Epidermal melanocyte (primary cell): ENCODE results near the gene RFTN2.
A peak's percentile ranks its signal among the peaks of the same experiment; 100 is the strongest.
"Not testable (repeated sequence)": the region's sequence is repeated elsewhere in the genome, so short reads cannot be mapped to it uniquely, and the experiment has no call there.

Source experiments
- DNase-seq: peaks from one replicate; pipeline ENCODE4 v3.0.0; 2011; ENCODE audit warnings: low spot score; ENCODE audit not compliant: insufficient read length

RFTN2 gene

DNA sequence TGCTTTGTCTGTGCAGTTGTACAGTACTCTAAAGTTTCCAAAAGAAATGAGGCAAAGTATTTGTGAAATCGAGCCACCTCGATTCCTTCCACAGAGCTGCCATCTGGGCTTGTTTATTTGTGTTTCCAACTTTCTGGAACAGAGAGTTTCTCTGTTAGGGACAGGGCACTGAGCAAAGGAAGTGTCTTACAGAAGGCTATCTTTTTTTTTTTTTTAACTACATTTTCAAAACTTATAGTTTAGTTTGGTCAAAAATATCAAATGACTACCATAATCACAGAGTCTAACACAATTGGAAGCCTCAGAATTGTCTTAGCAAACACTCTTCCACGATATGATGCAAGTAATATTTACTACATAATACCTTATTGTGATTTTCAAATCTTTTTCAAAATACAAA lies 796 bp downstream of the RFTN2 start:
- peak; percentile 19 for DNase-seq

DNA sequence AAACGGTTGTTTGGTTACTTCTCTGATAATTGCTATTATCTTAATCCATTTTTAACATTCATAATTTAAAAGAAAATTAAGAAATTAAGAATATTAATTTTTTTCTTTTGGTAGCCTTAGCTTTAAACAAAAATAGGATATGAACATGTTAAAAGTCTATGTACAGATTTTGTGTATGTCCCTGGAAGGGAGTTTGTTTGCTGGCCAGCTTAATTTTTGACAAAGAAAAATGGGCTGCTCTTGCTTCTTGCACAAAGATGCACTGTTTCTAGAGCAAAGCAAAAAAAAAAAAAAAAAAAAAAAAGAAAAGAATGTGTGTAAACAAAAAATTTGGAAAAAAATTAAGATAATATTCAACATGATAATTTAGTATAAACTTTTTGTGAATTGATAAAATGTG lies 1.3 kb downstream of the RFTN2 start:
- DNase-seq, result peak; percentile 37

DNA sequence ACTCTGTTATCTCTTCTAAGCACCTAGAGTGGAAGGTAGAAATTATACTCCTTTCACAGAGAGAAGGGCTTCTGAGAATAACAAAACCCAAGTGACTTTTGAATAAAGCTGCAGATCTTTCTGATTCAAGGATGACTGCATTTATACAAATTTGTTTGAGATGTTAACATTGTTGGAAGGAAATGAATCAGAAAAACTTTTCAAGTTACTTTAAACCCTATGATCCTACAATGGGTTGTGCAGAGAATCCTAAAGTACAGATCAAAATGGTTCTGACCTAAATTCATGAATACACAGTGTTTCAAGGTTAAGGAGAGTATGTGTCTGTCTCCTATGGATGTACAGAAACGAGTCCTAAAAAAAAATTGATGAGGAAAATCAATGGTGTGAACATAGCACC lies 1.8 kb downstream of the RFTN2 start:
- no peak for DNase-seq

DNA sequence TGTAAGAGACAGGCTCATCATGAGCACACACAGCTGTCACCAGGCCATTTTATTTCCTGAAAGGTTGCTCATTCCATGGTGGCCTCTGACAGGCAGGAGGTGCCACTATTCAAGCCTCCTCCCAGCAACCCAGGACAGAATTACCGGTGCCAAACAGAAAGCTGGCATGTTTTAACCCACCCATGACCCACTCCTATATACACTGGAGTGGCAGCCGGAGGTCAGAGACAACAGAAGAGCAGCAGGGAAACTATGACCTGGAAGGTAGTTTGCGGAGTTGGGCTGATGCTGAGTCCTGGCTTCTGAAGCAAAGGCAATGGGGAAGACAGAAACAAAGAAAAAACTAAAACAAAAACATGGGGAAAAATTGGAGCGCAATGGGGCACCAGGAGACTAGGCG lies 2.3 kb downstream of the RFTN2 start:
- DNase-seq, result no peak

DNA sequence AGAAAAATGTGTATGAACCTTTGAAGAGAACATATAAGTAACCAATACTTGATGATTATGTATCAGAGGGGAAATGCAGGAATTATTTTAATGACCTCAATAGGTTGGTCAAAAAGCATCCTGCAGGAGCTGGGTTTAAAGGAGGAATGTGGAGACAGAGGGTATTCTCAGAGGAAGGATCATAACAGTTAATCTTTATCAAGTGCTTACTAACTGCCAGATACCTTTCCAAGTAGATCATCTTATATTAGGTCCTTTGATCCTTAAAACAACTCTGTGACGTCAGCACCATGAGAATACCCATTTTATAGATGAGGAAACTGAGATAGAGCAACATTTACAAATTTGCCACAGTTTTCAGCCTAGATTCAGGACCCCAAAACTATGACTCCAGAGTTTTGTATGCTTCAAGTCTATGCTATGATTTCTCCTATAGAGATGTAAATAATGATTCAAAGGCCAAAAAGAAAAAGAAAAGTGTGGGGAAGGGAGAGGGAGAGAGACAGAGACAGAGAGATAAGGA lies 3.0 kb downstream of the RFTN2 start:
- no peak for DNase-seq

DNA sequence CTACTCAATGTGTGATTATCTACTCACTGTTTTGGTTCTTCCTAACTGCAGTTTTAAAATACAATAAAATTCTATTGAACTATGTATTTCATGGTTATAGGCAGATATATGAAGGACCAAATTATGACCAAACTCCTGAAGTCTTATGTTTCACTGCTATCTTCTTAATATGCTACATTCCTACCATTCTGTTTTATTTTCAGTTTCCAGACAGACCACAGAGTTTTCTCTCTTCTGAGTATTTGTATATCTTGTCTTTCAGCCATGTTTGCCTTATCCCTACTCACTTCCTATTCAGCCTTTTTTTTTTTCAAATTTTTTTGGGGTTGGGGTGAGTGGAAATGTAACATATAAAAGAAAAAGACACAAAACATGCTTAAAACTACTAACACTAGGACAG lies 6.3 kb downstream of the RFTN2 start:
- DNase-seq, result no peak

DNA sequence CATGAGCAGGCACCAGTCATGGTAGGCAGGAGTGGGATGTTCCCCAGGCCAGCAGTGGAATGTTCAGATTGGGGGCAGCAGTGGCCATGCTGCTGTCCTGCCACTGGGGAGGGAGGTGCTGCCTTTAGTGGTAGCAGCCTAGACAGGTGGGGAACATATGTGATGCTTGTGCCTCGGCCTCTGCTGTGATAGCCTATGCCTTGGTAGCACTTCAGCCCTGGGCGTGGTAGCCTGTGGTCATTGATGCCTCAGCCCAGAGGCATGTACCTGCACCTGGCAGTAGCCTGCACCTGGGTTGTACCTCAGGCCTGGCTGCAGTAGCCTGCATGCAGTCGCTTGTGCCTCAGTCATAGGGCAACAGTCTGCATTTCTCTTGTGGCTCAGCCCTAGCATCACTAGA lies 7.1 kb downstream of the RFTN2 start:
- DNase-seq, result no peak

DNA sequence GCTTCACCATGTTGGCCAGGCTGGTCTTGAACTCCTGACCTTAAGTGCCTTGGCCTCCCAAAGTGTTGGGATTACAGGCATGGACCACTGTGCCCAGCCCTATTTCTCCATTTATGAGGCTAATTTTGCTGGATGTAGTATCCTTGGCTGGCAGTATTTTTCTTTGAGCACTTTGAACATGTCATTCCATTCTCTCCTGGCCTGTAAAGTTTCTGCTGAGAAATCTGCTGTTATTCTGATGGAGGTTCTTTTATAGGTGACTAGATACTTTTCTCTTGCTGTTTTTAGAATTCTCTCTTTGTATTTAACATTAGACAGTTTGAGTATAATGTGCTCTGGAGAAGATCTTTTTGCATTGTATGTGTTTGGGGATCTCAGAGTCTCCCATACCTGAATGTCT lies 9.1 kb downstream of the RFTN2 start:
- no peak for DNase-seq

DNA sequence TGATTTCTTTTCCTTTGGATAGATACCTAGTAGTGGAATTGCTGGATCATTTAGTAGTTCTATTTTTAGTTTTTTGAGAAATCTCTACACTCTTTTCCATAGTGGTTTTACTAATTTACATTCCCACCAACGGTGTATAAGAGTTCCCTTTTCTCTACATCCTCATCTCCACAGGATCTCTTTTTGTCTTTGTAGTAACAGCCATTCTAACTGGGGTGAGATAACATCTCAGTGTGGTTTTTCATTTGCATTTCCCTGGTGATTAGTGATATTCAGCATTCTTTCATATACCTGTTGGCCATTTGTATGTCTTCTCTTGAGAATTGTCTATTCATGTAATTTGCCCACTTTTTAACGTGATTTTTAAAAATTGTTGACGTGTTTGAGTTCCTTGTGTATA lies 13.8 kb downstream of the RFTN2 start:
- no peak for DNase-seq

DNA sequence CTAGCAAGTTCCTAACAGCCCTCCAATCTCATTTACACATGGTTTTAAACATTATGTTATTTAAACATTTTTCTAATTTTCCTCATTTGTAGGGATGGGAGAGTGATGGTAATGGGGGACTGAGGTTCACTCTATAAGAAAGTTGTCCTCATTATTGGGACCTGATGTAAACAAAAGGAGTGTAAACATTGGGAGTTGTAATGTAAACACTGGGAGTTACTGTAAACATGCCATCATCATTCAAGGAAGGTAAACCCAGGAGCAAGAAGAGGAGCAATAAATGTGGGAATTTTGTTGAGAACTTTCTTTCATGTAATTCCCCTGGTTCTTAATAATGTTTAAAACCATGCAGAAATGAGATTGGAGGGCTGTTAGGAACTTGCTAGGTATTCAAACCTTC lies 17.8 kb downstream of the RFTN2 start:
- no peak for DNase-seq

DNA sequence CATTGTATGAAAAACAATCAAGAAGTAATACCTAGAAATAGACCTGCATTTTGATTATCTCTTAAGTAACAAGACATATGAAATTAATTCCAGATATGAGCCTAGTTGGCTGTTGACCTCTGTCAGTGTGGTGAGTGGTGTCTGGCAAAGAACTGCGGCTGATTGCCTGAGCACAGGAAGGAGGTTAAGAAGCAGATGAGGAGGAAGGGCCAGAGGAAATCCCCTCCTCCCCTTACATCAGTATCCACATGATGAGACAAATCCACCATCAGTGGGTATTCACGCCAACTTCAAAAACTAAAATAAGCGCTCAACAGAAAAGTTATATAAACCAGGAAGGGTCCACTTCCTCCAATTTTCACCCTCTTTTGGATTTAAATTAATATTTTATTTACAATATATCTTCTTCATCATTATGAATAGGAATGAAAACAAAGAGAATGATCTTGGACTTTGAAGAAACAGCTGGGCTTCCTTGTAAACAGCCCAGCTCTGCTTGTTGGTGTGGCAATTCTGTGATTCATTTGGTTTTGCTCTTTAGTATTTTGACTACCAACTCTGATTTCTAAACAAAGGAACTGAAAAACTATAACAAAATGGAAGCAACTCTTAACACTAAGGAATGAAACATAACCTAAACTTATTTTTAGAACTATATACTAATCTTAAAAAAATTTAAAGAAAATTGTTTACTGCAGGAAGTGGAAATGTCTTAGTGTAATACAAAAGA lies 27.3 kb downstream of the RFTN2 start:
- DNase-seq, result no peak

DNA sequence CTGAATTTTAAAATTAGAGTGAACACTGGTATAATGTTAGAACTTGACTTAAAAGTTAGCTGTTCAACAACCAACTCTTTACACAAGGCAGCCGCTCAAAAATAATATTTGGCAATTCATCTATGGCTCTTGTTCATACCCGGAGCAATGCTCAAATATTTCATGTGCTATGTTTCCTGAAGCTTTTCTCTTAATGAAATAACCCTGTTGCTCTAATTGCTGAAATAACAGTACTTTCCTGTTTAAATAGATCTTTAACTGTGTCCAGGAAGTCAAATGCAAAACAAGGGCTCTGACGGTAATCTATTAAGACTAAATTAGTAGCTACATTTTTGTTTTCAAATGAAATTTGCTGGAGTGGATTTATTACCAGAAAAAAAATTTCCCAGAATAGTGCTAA lies 33.7 kb downstream of the RFTN2 start:
- no peak for DNase-seq

DNA sequence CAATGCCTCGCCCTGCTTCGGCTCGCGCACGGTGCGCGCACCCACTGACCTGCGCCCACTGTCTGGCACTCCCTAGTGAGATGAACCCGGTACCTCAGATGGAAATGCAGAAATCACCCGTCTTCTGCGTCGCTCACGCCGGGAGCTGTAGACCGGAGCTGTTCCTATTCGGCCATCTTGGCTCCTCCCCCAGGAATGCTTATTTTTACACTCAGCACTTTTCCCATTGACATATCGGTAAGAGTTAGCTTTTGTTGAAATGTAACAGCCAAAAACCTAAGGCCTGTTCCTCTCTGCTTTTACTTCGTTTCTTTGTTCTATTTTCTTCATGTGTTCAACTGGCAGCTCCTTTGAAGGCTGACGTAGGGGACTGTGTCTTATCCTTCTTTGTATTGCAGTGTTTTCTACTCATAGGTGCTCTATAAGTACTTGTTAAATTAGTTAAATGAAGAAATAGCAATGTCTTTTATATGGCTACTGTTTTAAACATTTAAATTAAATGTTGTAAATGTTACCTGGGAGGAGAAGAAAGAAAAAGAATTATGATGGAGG lies 34.7 kb downstream of the RFTN2 start:
- DNase-seq, result not testable (repeated sequence)

DNA sequence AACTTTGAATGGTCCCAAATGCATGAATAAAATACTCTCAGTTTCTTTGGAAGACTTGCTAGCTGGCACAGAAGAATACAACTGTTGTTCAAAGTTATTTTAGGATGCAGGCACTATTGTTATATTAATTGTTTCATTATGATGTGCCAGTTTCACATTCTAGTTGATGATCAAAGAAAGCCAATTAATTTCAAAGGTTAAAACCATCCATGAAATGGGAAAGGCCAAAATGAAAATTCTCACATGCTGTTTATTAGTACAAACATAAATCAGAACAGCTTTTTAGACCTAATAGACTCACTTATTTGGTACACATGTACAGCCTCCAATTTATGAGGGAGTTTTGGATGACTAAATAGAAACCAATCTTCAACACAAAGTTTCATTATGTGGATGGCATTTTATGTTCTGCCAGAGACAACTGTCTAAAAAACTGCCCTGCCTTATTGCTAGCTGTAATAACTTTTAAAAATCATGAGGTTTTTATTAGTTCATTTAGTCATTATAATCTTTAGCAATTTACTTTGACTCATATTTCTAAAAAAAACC lies 42.2 kb downstream of the RFTN2 start:
- no peak for DNase-seq

DNA sequence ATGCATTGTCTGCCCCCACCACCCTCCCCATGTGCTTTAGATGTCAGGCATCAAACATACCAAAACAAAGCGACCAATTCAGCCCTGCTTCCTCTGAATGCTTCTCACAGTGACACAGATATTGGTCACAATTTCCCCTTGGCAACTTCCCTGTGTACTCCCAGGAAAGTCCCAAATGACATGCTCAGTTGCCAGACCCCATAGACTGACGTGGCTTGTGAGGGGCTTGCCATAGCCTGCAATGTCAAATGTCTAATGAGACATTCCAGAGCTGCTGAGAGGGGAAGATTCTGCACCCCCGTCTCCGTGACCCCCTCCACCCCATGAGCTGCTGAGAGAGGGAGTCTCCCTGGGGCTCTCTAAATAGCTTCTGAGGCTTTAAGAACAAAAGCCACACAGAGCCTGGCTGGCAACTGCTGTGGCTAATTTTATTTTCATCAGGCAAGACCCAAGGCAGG lies 47.3 kb downstream of the RFTN2 start:
- DNase-seq, result peak; percentile 43

DNA sequence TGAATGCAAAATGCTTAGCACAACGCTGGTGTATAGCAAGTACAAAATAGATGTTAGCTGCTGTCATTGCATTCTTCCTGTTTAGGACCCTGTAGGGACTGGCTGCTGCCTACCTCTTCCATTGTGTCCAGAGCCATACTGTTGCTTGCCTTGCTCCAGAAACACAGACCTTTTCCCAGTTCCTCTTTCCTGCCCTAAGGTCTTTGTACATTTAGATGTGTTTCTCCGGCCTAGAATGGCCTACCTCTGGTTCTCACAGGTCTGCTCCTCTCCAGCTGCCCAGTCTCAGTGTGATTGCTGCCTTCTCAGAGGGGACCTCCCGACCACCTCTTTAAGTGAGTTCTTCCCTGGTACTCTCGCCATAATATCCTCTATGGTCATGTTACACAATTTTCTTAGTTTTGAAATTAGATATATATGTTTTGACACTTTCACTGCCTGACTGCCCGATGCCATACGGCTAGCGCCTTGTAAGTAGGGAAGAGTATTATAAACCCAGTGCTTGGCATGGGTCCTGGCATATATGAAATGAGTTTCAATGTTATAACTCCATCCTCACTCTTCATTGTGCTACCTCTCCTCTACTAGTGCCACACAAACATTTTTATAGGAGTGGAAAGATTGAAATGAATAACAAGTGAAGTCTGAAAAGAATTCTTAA lies 48.3 kb downstream of the RFTN2 start:
- no peak for DNase-seq

DNA sequence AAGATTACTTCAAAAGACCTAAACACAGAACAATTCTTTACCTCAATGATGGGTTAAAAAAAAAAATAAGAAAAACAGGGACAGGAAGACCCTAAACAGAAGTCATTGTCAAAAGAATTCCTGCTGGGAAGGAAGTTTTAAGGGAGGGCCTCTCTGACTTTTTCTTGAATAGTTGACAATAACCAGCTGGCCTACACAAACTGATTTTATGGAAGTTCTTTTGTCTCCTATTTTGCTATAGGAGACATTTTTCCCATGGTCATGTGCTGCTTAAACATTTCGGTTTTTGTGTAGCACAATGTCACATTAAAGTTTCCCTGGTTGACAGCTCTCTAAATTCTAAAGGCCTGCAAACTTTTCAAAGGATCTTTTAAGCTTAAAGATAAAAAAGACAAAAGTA lies 55.3 kb downstream of the RFTN2 start:
- DNase-seq, result no peak

DNA sequence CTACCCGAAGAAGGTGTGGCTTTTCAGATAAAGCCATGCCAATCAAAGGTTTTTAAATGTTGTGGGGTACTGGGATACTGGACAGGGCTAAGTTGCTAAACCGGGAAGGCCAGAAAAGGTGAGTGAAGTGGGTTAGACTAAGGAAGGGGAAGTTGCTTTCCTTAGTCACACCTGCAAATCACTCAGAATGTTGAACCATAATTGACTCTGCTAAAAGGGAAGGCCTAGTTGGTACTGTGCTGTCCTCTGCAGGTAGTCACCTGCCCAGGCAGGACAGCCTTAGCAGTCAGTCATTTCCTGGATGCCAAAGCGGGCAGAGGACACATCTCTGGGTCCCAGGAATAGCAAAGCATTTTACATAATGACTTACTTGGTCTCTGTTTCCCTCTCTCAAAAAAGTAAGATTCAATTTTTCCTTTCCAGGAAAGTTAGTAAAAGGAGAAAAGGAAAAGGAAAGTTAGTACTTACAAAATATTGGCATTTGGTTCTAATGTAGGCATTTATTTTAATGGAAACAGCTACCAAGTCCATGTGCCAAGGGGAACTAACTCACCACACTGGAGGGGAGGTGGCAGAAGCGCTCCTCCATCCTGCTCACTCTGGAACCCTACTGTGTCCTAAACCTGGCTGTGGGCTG lies 60.3 kb downstream of the RFTN2 start:
- no peak for DNase-seq

DNA sequence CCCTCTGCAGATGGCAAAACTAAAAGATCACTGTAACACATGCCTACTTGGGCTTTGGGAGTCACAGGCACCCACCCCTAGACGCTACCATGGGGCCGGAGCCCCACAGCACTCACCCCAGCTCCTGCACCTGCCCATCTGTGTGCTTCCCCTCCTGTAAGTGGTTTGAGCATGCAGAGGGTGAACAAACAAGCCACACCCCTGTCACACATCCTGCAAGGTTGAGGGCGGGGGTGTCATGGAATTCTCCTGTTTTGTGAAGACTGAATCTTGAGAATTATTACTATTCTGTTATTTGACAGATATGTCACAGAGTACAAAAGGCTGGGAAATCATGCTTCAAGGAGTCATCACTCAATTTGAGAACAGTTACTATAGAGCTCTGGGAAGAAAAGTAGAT lies 60.9 kb downstream of the RFTN2 start:
- no peak for DNase-seq

DNA sequence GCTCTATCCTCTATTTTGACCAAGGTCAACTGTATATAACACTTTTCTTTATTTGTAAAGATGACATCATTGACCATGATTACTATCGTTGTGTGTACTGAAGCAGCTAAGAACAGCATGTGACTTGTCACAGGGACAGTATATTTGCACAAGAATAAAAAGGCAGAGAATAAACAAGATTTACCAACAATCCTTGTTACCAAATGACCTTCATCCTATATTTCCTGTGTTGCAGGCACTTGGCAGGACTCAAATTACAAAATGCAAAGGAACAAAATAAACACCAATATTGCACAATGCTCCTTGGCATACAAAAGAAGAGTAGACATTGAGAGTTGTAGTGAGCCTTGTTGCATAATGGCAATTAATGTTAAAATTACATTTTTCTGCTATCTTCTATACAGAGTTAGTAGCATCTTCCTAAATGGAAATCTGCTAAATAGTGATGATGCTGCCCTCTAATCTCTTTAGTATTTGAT lies 61.8 kb downstream of the RFTN2 start:
- no peak for DNase-seq

DNA sequence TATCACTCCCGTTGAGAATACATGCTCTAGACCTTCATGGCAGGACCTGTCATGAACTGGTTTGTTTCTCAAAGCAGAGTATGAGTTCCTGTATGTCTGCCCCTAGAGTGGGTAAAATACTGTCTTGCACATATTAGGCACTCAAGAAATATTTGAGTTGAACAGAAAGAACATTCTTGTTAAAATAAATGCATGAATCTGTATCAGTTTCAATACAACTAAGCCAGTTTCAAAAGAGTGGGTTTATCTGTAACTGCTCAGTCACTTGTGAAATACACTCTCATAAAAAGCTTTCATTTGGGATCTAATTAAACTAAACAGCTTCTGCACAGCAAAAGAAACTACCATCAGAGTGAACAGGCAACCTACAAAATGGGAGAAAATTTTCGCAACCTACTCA lies 69.2 kb downstream of the RFTN2 start:
- no peak for DNase-seq
